Neural progenitor cell (in vitro differentiated cells): ENCODE data around the gene MACROD2. TPM values are rescaled to one million over a fixed set of nuclear protein-coding genes. Genes with fewer than 3 reads are reported as not detected.

Experiments
- DNase-seq: peaks from one replicate; pipeline ENCODE4 v3.0.0-alpha.2; 2016; ENCODE audit warnings: low spot score
- H2AFZ ChIP-seq: fragments of 200-600 bp; sonication (generic); replicated peaks from 2 replicates; pipeline ENCODE4 v1.6.1; 2016; ENCODE audit warnings: antibody characterized with exemption
- H3F3A ChIP-seq: fragments of 200-600 bp; sonication (generic); 2 replicates; pipeline ENCODE4 v1.6.1; 2016; ENCODE audit warnings: antibody characterized with exemption, low read depth
- H3K27ac ChIP-seq: fragments of 200-600 bp; sonication (generic); 2 replicates; pipeline ENCODE4 v1.5.1; 2016; ENCODE audit warnings: mild to moderate bottlenecking
- H3K27me3 ChIP-seq: fragments of 200-600 bp; sonication (generic); 2 replicates; pipeline ENCODE4 v1.6.1; 2016; ENCODE audit warnings: mild to moderate bottlenecking, moderate library complexity
- H3K36me3 ChIP-seq: fragments of 200-600 bp; sonication (generic); 2 replicates; pipeline ENCODE4 v1.5.1; 2016
- H3K4me1 ChIP-seq: fragments of 200-600 bp; sonication (generic); 2 replicates; pipeline ENCODE4 v1.6.1; 2016; ENCODE audit warnings: mixed run types
- H3K4me2 ChIP-seq: fragments of 200-600 bp; sonication (generic); 2 replicates; pipeline ENCODE4 v1.6.1; 2016
- H3K4me3 ChIP-seq: fragments of 200-600 bp; sonication (generic); 2 replicates; pipeline ENCODE4 v1.5.1; 2016
- H3K79me2 ChIP-seq: fragments of 200-600 bp; sonication (generic); 2 replicates; pipeline ENCODE4 v1.6.1; 2016; ENCODE audit warnings: low read depth
- H3K9ac ChIP-seq: fragments of 200-600 bp; sonication (generic); 2 replicates; pipeline ENCODE4 v1.6.1; 2016
- H3K9me3 ChIP-seq: fragments of 200-600 bp; sonication (generic); 2 replicates; pipeline ENCODE4 v1.5.1; 2016; ENCODE audit warnings: low read depth
- H4K20me1 ChIP-seq: fragments of 200-600 bp; sonication (generic); 2 replicates; pipeline ENCODE4 v1.6.1; 2016; ENCODE audit warnings: low read depth
- H3K27ac Mint-ChIP-seq: 3 replicates; pipeline ENCODE4 v1.8.0; 2021; ENCODE audit warnings: mixed read lengths
- H3K27me3 Mint-ChIP-seq: 2 replicates; pipeline ENCODE4 v1.8.0; 2022; ENCODE audit warnings: low read depth, mild to moderate bottlenecking, inconsistent platforms, moderate library complexity, mixed read lengths; ENCODE audit not compliant: insufficient read depth
- H3K36me3 Mint-ChIP-seq: 3 replicates; pipeline ENCODE4 v1.8.0; 2021; ENCODE audit warnings: mixed read lengths
- H3K4me1 Mint-ChIP-seq: 3 replicates; pipeline ENCODE4 v1.8.0; 2021; ENCODE audit warnings: mixed read lengths
- H3K4me3 Mint-ChIP-seq: 3 replicates; pipeline ENCODE4 v1.8.0; 2021; ENCODE audit warnings: mild to moderate bottlenecking, moderate library complexity, mixed read lengths
- H3K9me3 Mint-ChIP-seq: 3 replicates; pipeline ENCODE4 v1.8.0; 2020; ENCODE audit warnings: mixed read lengths
- EZH2 ChIP-seq: fragments of 200-600 bp; sonication (generic); IDR thresholded peaks from 2 replicates; pipeline ENCODE4 v1.6.1; 2017; ENCODE audit warnings: antibody characterized with exemption, mild to moderate bottlenecking, moderate library complexity
- EZH2phosphoT487 ChIP-seq: fragments of 200-600 bp; sonication (generic); IDR thresholded peaks from 2 replicates; pipeline ENCODE4 v1.6.1; 2017; ENCODE audit warnings: antibody characterized with exemption
- total RNA-seq: library from RNA; depleted of rRNA; stranded (reverse); fragments of >200 nt; gene quantifications from 2 replicates; pipeline ENCODE4 v1.2.3, GENCODE V29; 2015; ENCODE audit warnings: low replicate concordance
- TF ChIP-seq, protein P1 (sequence below): fragments of 200-600 bp; sonication (generic); IDR thresholded peaks from 2 replicates; pipeline ENCODE4 v1.5.1; 2017; ENCODE audit warnings: antibody characterized with exemption, mild to moderate bottlenecking

Gene MACROD2
- total RNA-seq, 1 donor from 2014 or later: 11.9 TPM

- Histone ChIP-seq H3K4me2 (no peak overlapping the region), H3K9ac (no peak overlapping the region), H3K4me1 (peaks cover 14% of the 10 kb centered on the region), H4K20me1 (no peaks in the 10 kb centered on the region), H3K9me3 (no peaks in the 10 kb centered on the region), H3K27me3 (no peaks in the 10 kb centered on the region), H2AFZ (no peak overlapping the region), H3K4me3 (no peak overlapping the region), H3F3A (peaks cover 18% of the 10 kb centered on the region), H3K36me3 (no peaks in the 10 kb centered on the region), H3K79me2 (no peaks in the 10 kb centered on the region), H3K27ac (no peak overlapping the region)
- H3K4me1 Mint-ChIP-seq: peaks cover 15% of the 10 kb centered on the region
- H3K36me3 Mint-ChIP-seq: no peaks in the 10 kb centered on the region
- no peaks in the 10 kb centered on the region for H3K27me3 Mint-ChIP-seq
- no peak overlapping the region for H3K27ac Mint-ChIP-seq
- TF ChIP-seq EZH2phosphoT487 (no peak), EZH2 (no peak)
- TF ChIP-seq, protein P1, sequence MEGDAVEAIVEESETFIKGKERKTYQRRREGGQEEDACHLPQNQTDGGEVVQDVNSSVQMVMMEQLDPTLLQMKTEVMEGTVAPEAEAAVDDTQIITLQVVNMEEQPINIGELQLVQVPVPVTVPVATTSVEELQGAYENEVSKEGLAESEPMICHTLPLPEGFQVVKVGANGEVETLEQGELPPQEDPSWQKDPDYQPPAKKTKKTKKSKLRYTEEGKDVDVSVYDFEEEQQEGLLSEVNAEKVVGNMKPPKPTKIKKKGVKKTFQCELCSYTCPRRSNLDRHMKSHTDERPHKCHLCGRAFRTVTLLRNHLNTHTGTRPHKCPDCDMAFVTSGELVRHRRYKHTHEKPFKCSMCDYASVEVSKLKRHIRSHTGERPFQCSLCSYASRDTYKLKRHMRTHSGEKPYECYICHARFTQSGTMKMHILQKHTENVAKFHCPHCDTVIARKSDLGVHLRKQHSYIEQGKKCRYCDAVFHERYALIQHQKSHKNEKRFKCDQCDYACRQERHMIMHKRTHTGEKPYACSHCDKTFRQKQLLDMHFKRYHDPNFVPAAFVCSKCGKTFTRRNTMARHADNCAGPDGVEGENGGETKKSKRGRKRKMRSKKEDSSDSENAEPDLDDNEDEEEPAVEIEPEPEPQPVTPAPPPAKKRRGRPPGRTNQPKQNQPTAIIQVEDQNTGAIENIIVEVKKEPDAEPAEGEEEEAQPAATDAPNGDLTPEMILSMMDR: no peak
- H3K9me3 Mint-ChIP-seq: peaks cover 2% of the 10 kb centered on the region
- no peak for DNase-seq
- H3K4me3 Mint-ChIP-seq: no peak overlapping the region
Observed at GRCh38 chr20:14865731-14866130, 870.4 kb downstream of the MACROD2 start.

GRCh38 chr20:14866841-14867514 lies 871.7 kb downstream of the MACROD2 start:
- no peak for TF ChIP-seq EZH2phosphoT487
- no peak for DNase-seq
- Mint-ChIP-seq H3K27me3 (no peaks in the 10 kb centered on the region), H3K27ac (no peak overlapping the region), H3K9me3 (no peaks in the 10 kb centered on the region), H3K4me3 (no peak overlapping the region), H3K4me1 (peaks cover 4% of the 10 kb centered on the region), H3K36me3 (no peaks in the 10 kb centered on the region)
- Histone ChIP-seq H3F3A (peaks cover 8% of the 10 kb centered on the region), H2AFZ (no peak overlapping the region), H3K27me3 (no peaks in the 10 kb centered on the region), H3K27ac (no peak overlapping the region), H4K20me1 (no peaks in the 10 kb centered on the region), H3K9ac (no peak overlapping the region), H3K4me2 (no peak overlapping the region), H3K9me3 (no peaks in the 10 kb centered on the region), H3K4me3 (no peak overlapping the region), H3K79me2 (no peaks in the 10 kb centered on the region), H3K36me3 (no peaks in the 10 kb centered on the region), H3K4me1 (peaks cover 6% of the 10 kb centered on the region)

- Mint-ChIP-seq H3K27me3 (no peaks in the 10 kb centered on the region), H3K9me3 (no peaks in the 10 kb centered on the region), H3K4me1 (peaks cover 7% of the 10 kb centered on the region), H3K4me3 (no peak overlapping the region), H3K36me3 (peaks cover 2% of the 10 kb centered on the region), H3K27ac (no peak overlapping the region)
- Histone ChIP-seq H3K9me3 (no peaks in the 10 kb centered on the region), H3K27ac (no peak overlapping the region), H3K79me2 (no peaks in the 10 kb centered on the region), H3K27me3 (no peaks in the 10 kb centered on the region), H4K20me1 (no peaks in the 10 kb centered on the region), H3F3A (no peaks in the 10 kb centered on the region), H3K4me2 (no peak overlapping the region), H3K4me3 (no peak overlapping the region), H3K36me3 (no peaks in the 10 kb centered on the region), H3K9ac (no peak overlapping the region), H3K4me1 (no peaks in the 10 kb centered on the region), H2AFZ (no peak overlapping the region)
- TF ChIP-seq EZH2phosphoT487 (no peak), EZH2 (no peak)
- TF ChIP-seq, protein P1: no peak
- no peak for DNase-seq
Observed at GRCh38 chr20:14877301-14878028, 882.1 kb downstream of the MACROD2 start.

DNA sequence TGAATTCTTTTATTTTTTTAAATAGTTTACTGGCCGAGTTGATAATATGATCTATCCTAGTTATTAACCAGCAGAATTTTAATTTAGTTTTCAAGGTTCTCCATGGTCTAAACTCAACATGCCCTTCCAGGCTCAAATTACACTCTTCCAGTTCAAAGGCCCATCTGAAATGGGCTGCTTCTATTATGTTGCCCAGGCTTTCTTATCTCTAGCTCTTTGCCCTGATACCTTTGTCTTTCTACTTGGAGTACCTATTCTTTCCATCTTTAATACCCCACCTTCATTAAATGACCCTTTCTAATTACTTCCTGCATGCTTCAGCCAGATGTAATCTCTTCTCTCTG lies 883.3 kb downstream of the MACROD2 start:
- H3K27me3 ChIP-seq: no peaks in the 10 kb centered on the region
- DNase-seq: no peak
- H3K27me3 Mint-ChIP-seq: no peaks in the 10 kb centered on the region
- no peaks in the 10 kb centered on the region for H3K9me3 Mint-ChIP-seq
- no peaks in the 10 kb centered on the region for H3K9me3 ChIP-seq
- H3K4me3 ChIP-seq: no peak overlapping the region
- TF ChIP-seq, protein P1: no peak
- TF ChIP-seq EZH2phosphoT487 (no peak), EZH2 (no peak)
- no peaks in the 10 kb centered on the region for H3K4me1 ChIP-seq
- H3K79me2 ChIP-seq: no peaks in the 10 kb centered on the region
- H3K27ac ChIP-seq: no peak overlapping the region
- peaks cover 10% of the 10 kb centered on the region for H3K4me1 Mint-ChIP-seq
- no peak overlapping the region for H3K4me2 ChIP-seq
- H3K9ac ChIP-seq: no peak overlapping the region
- H3K36me3 ChIP-seq: no peaks in the 10 kb centered on the region
- H3K4me3 Mint-ChIP-seq: no peak overlapping the region
- H2AFZ ChIP-seq: no peak overlapping the region
- H3K27ac Mint-ChIP-seq: no peak overlapping the region
- no peaks in the 10 kb centered on the region for H3F3A ChIP-seq
- no peaks in the 10 kb centered on the region for H4K20me1 ChIP-seq
- H3K36me3 Mint-ChIP-seq: no peaks in the 10 kb centered on the region
